Nephron progenitor cell (in vitro differentiated cells): ENCODE data around the gene NKX2-1.
"Not testable (repeated sequence)": the region's sequence is repeated elsewhere in the genome, so short reads cannot be mapped to it uniquely, and the experiment has no call there.

Experiments
- DNase-seq: peaks from one replicate; pipeline ENCODE4 v3.0.0; 2021
- H3K27ac Mint-ChIP-seq: 2 replicates; pipeline ENCODE4 v1.8.0; 2021; ENCODE audit warnings: mild to moderate bottlenecking, moderate library complexity, mixed read lengths
- H3K27me3 Mint-ChIP-seq: 2 replicates; pipeline ENCODE4 v1.8.0; 2021; ENCODE audit warnings: mild to moderate bottlenecking, low read depth, mixed read lengths; ENCODE audit not compliant: poor library complexity
- H3K36me3 Mint-ChIP-seq: 2 replicates; pipeline ENCODE4 v1.8.0; 2021; ENCODE audit warnings: low read depth, mixed read lengths
- H3K4me1 Mint-ChIP-seq: 2 replicates; pipeline ENCODE4 v1.8.0; 2021; ENCODE audit warnings: mixed read lengths
- H3K4me3 Mint-ChIP-seq: 2 replicates; pipeline ENCODE4 v1.8.0; 2021; ENCODE audit warnings: mild to moderate bottlenecking, moderate library complexity, mixed read lengths
- H3K9me3 Mint-ChIP-seq: 2 replicates; pipeline ENCODE4 v1.8.0; 2021; ENCODE audit warnings: mild to moderate bottlenecking, moderate library complexity, mixed read lengths
- TF ChIP-seq, protein P1 (sequence below): fragments of 200-600 bp; sonication (generic); IDR thresholded peaks from 2 replicates; pipeline ENCODE4 v1.5.0; 2021; ENCODE audit warnings: antibody characterized with exemption

Gene NKX2-1

DNA sequence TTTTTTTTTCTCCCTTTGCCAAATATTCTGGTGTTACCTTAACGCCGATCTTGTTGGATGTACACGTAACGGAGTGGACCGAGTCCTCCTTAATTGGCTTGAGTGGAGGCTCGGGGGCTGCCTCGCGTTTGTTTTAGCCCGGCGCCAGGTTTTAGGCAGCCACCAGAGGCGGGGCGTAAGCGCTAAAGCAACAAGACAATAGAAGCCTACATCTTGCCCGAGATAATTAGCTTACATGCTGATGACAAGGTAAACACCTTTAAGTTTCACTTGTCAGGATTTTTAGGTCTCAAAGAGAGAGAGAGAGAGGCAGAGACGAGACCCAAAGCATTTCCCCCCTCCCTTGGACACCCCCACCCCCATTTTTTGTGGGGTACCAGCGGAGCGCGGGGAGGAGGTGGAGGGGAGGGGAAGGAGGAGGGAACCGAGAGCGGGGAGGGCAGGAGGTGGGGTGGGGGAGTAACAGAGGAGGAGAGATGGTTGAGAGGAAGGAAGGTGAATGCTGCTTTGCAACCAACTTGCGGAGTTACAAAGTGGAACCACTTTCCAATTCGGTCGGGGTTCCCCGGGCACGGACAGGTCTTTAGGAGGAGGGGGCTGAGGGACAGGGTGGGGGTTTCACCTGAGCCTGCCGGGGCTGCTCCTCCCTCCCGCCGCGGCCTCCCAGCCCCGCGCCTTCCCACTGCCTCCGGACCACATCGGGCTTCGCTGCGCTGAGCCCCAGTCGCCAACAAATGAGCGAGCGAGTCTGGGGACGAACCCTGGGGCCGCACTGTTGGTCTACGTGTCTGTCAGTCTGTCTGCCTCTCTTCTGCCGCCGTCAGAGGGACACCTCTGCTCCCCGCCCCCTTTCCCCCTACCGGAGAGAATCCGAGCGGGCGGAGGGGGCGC, at the start of gene NKX2-1:
NKX2-1 (minus strand) TSS at position 802 of the 891 bp plus-strand sequence; CDS start at position 699, 103 bp downstream.
- H3K9me3 Mint-ChIP-seq = no peaks in the 10 kb centered on the region
- no peaks in the 10 kb centered on the region for H3K36me3 Mint-ChIP-seq
- H3K27me3 Mint-ChIP-seq = peaks cover 99% of the 10 kb centered on the region
- peak within 1 kb of the TSS; percentile 45 for H3K4me3 Mint-ChIP-seq
- H3K4me1 Mint-ChIP-seq = peaks cover 24% of the 10 kb centered on the region
- no peak within 1 kb of the TSS for H3K27ac Mint-ChIP-seq
- TF ChIP-seq, protein P1, sequence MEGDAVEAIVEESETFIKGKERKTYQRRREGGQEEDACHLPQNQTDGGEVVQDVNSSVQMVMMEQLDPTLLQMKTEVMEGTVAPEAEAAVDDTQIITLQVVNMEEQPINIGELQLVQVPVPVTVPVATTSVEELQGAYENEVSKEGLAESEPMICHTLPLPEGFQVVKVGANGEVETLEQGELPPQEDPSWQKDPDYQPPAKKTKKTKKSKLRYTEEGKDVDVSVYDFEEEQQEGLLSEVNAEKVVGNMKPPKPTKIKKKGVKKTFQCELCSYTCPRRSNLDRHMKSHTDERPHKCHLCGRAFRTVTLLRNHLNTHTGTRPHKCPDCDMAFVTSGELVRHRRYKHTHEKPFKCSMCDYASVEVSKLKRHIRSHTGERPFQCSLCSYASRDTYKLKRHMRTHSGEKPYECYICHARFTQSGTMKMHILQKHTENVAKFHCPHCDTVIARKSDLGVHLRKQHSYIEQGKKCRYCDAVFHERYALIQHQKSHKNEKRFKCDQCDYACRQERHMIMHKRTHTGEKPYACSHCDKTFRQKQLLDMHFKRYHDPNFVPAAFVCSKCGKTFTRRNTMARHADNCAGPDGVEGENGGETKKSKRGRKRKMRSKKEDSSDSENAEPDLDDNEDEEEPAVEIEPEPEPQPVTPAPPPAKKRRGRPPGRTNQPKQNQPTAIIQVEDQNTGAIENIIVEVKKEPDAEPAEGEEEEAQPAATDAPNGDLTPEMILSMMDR = no peak
- peak; percentile 41 for DNase-seq

DNA sequence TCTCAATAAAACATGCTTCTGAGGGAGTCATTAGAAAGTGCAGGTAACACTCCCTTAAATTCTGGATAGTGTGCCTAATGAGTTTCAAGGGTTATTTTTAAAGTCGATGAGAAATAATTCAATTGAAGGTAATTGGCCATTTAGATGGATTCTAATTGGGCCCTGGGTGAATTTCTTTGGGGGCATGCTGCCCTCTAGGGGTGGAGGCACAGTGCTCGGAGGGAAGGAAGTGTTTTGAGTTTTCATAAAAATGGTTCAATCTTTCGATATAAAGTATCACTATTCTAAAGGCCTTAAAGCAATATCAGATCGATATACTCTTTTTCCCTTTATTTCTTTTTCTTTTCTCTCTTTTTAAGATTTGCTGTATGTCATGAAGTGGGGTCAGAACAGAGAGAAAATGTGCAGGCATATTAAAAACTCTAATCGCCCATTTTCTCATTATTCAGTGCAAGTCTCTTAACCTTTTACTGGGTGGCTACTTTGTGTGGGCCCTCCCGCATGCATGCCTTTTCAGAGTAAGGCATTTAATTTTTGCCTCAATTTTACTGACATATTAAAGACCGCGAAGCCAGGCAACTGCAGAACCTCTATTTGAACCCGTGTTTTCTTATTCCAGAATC, 36.9 kb upstream of the NKX2-1 start:
- H3K9me3 Mint-ChIP-seq = no peaks in the 10 kb centered on the region
- H3K27ac Mint-ChIP-seq = no peak overlapping the region
- TF ChIP-seq, protein P1 = peak; percentile 90
- H3K4me1 Mint-ChIP-seq = peaks cover 6% of the 10 kb centered on the region
- H3K36me3 Mint-ChIP-seq = no peaks in the 10 kb centered on the region
- H3K4me3 Mint-ChIP-seq = no peak overlapping the region
- peak; percentile 41 for DNase-seq
- H3K27me3 Mint-ChIP-seq = peaks cover 52% of the 10 kb centered on the region

DNA sequence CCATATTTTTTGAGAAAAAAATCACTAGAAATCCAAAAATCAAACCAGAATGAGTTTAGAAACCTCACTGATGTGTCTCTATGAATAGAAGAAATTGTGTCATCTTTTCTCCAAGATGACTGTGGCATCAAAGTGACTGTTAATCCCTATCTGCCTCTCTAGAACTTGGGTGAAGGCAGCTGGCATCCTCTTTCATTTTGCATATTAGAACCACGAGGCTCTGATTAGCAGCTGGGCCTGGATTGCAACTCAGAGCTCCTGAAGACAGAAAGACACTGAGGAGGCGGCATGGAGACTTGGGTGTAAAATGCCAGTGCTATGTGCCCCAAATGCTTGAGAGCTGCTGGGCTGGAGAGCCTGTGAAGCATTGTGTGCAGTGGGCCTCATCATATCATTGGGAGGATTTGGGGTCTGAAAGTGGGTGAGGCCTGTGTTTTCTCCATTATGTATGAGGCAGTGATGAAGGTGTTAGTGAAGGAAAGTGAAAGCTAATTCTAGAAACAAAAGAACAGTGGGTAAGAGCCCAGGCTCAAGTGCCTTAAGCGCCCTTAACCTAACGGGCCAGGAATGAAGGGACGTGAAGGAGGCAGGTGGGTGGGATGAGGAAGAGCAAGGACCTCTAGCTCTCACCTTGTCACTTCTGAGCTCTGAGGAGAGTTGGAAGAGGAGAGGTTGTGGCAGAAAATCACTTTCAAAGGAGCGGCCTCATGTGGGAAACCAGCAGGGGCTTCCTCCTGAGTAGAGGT, 36.1 kb upstream of the NKX2-1 start:
- peaks cover 49% of the 10 kb centered on the region for H3K27me3 Mint-ChIP-seq

DNA sequence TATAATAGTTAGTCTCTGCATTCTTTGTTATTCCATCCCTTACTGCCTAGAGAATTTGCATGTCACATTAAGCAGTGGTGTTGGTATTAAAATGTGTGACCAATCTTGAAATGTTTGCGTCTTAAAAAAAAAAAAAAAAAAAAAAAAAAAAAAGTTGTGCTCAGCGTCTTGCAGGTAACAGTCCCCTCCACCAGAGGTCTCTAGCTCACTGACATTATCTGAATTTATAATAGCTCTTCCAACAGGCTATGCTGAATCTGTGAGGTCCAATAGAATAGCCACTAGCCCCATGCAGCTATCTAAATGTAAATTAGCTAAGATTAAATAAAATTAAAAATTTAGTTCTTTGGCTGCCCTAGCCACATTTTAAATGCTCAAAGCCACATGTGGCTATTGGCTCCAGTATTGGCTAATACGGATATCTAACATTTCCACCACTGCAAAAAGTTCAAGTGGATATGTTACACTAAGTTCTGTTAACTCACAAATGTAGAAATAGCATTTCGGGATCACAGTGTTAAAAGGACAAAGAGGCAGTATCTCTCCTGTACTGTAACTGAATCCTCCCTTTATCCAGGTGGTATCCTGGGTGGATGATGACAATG, 33.7 kb upstream of the NKX2-1 start:
- no peaks in the 10 kb centered on the region for H3K9me3 Mint-ChIP-seq
- peaks cover 60% of the 10 kb centered on the region for H3K27me3 Mint-ChIP-seq
- H3K27ac Mint-ChIP-seq = no peak overlapping the region
- H3K36me3 Mint-ChIP-seq = no peaks in the 10 kb centered on the region
- TF ChIP-seq, protein P1 = peak; percentile 71
- H3K4me1 Mint-ChIP-seq = no peaks in the 10 kb centered on the region
- DNase-seq = peak; percentile 20
- H3K4me3 Mint-ChIP-seq = no peak overlapping the region

More for the DNA sequence above, 36.1 kb upstream of the NKX2-1 start:
- no peaks in the 10 kb centered on the region for H3K36me3 Mint-ChIP-seq
- TF ChIP-seq, protein P1 = no peak
- no peak overlapping the region for H3K4me3 Mint-ChIP-seq
- H3K9me3 Mint-ChIP-seq = no peaks in the 10 kb centered on the region
- no peak for DNase-seq
- no peak overlapping the region for H3K27ac Mint-ChIP-seq
- peaks cover 6% of the 10 kb centered on the region for H3K4me1 Mint-ChIP-seq

DNA sequence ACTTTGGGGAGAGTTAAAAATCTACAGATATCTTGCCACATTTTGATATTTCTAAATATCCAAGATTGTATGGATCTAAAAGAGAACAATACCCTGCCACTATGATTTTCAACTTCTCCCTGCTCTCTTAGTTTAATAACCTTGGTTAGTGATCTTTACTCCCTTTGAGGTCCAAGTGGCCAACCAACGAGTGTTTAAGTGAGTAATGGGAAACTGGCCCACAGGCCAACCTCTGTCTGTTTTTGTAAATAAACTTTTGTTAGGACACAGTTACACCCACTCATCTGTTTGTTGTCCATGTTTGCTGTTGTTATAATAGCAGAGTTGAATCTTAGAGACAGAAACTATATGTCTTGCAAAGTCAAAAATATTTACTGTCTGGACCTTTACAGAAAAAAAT, 30.9 kb upstream of the NKX2-1 start:
- Mint-ChIP-seq H3K27me3 (peaks cover 45% of the 10 kb centered on the region), H3K4me3 (no peak overlapping the region)

DNA sequence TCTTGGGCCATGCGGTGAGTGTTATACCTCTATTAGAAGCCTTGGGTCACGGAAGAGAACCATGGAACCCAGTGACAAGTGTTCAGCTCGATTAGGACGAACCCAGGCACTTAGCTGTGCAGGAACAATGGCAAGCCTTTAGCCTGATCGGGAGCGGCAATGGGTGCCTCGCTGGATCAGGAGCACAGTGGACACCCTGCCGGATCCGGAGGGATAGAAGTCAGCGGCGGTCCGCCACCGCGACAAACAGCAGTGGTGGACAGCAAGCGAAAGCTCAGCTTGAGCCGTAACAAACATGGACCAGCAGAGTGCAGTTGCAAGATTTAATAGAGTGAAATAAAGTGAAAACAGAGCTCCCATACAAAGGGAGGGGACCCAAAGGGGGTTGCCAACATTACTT, 24.2 kb upstream of the NKX2-1 start:
- Mint-ChIP-seq H3K9me3 (peaks cover 12% of the 10 kb centered on the region), H3K27me3 (peaks cover 49% of the 10 kb centered on the region)
- DNase-seq, H3K4me1 Mint-ChIP-seq, H3K36me3 Mint-ChIP-seq, H3K27ac Mint-ChIP-seq, H3K4me3 Mint-ChIP-seq: not testable (repeated sequence)

More for the DNA sequence above, 30.9 kb upstream of the NKX2-1 start:
- TF ChIP-seq, protein P1 = no peak
- Mint-ChIP-seq H3K4me1 (no peaks in the 10 kb centered on the region), H3K27ac (no peak overlapping the region), H3K9me3 (no peaks in the 10 kb centered on the region), H3K36me3 (no peaks in the 10 kb centered on the region)
- DNase-seq = no peak
